HG03439 (cell line): Measurements from ENCODE around the gene FIZ1.
"Not testable (repeated sequence)": the region's sequence is repeated elsewhere in the genome, so short reads cannot be mapped to it uniquely, and the experiment has no call there.

Experiments used
- ATAC-seq: cut with Tn5 transposase; IDR thresholded peaks from one replicate; pipeline ENCODE4 v1.9.1; 2021; ENCODE audit warnings: mild to moderate bottlenecking, moderate library complexity; ENCODE audit not compliant: unreplicated experiment

Gene FIZ1

DNA sequence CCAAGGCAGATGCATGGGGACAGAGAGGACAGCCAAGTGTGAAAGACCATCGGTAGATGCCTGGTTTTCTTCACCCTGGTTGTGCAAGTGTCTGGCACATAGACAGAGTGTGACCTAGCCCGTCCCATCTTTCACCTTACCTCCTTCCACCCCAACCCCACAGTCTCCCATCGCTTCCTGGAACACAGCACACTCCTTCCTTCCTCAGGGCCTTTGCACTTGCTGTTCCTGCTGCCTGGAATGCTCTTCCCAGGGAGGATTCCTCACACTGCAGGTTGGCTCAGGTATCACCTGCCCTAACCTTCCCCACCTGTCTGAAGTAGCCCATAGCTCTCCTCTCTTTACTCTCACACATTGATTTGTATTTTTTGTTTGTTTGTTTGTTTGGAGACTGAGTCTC lies 3.0 kb downstream of the FIZ1 start:
- ATAC-seq: no peak

GRCh38 chr19:55594996-55595545 lies 4.2 kb downstream of the FIZ1 start:
- no peak for ATAC-seq

GRCh38 chr19:55593096-55593772 lies 6.1 kb downstream of the FIZ1 start:
- ATAC-seq: no peak

DNA sequence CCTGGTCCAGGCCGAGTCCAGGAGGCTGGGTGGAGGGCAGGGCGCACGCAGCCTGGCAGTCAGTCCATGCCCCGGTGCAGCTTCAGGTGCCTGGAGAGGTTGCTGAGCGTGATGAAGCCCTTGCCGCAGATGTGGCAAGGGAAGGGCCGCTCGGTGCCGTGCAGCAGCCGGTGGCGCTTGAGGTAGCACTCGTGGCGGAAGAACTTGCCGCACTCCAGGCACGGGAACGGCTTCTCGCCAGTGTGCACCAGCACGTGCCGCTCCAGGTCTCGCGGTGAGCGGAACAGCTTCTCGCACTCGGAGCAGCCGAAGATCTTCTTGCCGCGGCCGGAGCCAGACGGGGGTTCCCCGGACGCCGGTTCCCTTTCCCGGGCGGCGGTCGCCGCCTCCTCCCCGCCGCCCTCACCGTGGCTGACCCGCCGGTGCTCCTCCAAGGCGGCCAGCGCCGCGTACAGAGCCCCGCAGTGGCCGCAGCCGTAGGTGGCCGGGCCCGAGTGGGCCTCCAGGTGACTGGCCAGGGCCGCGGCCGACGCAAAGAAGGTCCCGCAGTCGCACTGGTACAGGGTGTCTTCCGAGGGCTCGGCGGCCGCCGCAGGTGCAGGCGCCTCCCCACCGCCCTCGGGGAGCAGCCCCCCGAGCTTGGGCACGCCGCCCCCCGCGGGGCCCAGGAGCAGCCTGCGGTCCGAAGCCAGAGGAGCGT lies 6.8 kb downstream of the FIZ1 start:
- ATAC-seq: no peak

DNA sequence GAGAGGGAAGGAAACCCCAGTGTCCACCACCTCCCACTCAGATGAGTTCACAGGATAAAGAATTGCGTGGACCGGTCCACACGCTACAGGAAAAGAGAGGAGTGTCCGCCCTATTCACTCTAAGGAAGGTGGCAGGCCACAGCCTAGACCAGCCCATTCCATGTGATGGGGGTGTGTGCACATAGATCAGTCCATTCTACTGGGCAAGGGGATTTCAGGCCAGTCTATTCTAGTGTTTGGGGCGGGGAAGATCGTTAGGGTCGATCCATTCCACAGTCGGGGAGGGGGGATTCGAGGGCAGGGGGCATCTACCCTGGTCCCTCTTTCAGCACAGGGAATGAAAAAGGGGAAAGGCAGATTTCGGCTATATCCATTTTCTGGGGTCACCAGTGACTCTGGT lies 7.8 kb downstream of the FIZ1 start:
- ATAC-seq: no peak

DNA sequence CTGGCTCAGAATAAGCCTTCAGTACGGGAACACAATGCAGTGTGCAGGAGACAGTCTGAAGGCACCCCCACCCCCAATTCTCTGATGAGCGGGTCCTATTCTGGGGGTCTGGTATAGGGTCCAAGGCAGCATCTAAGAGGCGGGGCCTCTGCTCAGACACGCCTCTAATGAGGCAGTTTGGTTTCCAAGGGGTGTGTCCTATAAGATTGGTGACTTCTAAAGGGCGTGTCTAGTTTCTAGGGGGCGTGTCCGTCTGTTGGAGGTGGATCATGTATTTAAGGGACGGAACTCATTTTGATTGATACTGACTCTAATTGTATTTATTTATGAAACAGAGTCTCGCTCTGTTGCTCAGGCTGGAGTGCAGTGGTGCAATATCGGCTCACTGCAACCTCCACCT lies 8.7 kb downstream of the FIZ1 start:
- no peak for ATAC-seq

DNA sequence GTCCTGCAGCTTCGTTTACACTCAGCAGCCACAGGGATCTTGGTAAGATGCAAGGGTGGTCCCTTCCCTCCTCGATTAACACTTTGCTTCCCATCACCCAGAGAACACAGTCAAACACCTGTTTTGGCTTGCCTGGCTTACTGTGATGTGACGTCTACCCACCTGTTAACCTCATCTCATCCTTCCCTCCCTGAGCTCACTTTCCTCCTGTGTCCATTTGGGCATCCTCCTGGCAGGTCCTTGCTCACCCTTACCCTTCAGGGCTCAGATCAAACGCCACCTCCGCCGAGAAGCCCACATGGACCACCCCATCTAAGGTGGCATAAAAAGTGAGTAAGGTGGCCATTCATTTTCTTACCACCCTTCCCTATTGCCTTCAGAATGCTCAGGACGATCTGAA lies 9.2 kb downstream of the FIZ1 start:
- no peak for ATAC-seq

DNA sequence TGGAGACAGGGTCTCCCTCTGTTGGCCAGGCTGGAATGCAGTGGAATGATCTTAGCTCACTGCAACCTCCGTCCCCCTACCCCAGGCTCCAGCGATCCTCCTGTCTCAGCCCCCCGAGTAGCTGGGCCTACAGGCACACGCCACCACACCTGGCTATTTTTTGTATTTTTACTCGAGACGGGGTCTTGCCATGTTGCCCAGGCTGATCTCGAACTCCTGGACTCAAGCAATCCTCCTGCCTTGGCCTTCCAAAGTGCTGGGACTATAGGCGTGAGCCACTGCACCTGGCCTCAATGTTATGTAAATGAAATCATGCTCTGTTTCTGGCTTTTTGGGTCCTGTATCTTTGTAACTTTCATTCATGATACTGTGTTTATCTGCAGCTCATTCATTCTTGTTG lies 10.6 kb downstream of the FIZ1 start:
- no peak for ATAC-seq

- ATAC-seq: peak; percentile 82
Measured at GRCh38 chr19:55586976-55587668, 12.2 kb downstream of the FIZ1 start.

DNA sequence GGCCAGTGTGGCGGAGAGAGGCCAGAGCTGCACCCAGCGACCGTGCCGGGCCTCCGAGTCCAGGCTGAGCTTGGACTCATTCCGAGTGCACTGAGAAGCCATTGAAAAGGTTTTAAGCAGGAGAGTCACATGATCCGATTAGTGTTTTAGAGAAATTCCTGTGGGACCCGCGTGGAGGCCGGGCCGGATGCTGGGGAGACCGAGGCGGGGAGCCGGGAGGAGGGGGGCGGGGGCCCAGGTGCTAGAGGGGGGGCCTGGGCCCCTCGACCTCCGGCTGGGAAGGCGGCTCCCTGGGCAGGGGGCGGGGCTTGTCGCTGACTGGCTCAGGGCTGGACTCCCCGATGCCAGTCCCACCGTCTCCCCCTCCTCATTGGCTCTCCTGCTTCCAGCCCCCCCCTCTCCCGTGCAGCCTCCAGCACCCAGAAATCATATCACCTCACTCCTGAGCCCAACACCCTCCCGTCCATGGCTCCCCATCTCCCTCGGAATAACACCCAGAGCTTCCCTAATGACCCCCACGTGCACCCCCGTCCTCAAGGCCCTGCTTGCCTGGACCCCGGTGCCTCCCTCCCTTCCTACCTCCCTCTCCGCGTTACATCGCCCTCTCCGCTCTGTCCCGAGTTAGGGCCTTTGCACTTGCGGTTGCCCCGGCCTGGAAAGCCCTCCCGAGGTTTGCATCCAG lies 13.5 kb downstream of the FIZ1 start:
- no peak for ATAC-seq

DNA sequence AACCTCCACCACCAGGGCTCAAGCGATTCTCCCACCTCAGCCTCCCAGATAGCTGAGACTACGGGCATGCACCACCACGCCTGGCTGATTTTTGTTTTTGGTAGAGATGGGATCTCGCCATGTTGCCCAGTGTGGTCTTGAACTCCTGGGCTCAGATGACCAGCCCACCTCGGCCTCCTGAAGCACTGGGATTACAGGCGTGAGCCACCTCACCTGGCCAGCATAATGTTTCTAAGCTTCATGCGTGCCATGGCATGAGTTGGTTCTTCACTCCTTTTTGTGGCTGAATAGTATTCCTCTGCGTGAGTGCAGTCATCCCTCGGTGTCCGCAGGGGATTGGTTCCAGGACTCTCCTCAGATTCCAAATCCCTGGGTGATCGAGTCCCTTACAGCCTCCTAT lies 14.4 kb downstream of the FIZ1 start:
- ATAC-seq: no peak

- not testable (repeated sequence) for ATAC-seq
Measured at GRCh38 chr19:55583897-55584296, 15.4 kb downstream of the FIZ1 start.

- ATAC-seq: not testable (repeated sequence)
Measured at GRCh38 chr19:55582284-55582683, 17.0 kb downstream of the FIZ1 start.

DNA sequence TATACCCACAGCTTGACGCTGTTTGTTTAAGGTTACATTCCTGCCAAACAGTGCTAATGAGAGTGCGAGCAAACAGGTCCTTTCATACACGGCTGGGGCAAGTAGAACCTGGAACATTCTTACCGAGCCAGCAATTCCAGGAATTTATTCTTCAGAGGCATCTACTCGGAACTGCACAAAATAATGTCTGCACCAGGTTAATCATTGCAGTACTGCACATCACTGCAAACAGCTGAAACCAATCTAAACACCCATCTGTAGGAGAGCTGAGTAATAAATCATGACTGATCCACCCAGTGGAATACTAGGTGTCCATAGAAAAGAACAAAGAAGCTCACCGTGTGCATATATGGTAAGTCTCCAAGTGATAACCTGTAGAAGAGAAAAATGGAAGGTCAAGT lies 17.5 kb downstream of the FIZ1 start:
- ATAC-seq: no peak

GRCh38 chr19:55581145-55581822 lies 18.0 kb downstream of the FIZ1 start:
- no peak for ATAC-seq

DNA sequence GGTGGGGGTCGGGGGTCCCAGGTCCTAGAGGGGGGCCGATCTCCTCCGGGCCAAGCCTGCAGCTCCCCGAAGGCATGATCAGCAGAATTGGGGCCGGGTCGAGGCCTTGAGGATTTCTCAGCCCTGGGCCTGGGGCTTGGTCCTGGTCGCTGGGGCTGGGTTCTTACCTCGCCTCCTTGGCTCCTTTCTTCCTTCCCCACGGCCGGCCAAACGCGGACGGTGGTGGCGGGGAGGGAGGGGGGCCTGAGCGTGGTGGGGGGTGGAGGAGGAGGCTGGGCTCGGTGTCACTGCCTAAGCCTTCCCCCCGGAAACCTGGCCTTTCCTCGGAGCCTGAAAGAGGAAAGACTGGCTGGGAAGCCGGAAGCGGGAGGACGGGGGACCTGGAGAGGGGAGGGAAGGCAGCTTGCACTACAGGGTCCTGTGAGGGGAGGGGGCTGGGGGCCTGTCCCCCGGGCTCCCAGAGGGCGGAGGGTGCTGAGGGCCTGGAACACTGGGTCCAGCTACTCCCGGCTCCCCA lies 18.6 kb downstream of the FIZ1 start, which contains the start of gene ZNF579:
Gene ZNF579 (minus strand): TSS at position 221 of the 517 bp plus-strand sequence. CDS start 1,209 bp downstream, outside the sequence.
- no peak for ATAC-seq

- no peak for ATAC-seq
Measured at GRCh38 chr19:55579766-55580621, 19.3 kb downstream of the FIZ1 start.

GRCh38 chr19:55578761-55579747 lies 20.3 kb downstream of the FIZ1 start:
- no peak for ATAC-seq
